SU-DHL-6 (cell line): ENCODE measurements around the gene CLEC16A.

Experiments used
- EZH2phosphoT487 ChIP-seq: fragments of 200-600 bp; sonication (generic), shearing (Covaris generic); conservative IDR thresholded peaks from 2 replicates; pipeline ENCODE4 v1.6.1; 2018; ENCODE audit warnings: mild to moderate bottlenecking, antibody characterized with exemption, low read length, moderate library complexity, mixed read lengths
- TF ChIP-seq, protein P1 (sequence below): fragments of 200-600 bp; sonication (generic); IDR thresholded peaks from one replicate; pipeline ENCODE4 v1.5.1; 2017; ENCODE audit warnings: antibody characterized with exemption, mild to moderate bottlenecking, low read length, moderate library complexity; ENCODE audit not compliant: insufficient read depth, poor library complexity, severe bottlenecking

DNA sequence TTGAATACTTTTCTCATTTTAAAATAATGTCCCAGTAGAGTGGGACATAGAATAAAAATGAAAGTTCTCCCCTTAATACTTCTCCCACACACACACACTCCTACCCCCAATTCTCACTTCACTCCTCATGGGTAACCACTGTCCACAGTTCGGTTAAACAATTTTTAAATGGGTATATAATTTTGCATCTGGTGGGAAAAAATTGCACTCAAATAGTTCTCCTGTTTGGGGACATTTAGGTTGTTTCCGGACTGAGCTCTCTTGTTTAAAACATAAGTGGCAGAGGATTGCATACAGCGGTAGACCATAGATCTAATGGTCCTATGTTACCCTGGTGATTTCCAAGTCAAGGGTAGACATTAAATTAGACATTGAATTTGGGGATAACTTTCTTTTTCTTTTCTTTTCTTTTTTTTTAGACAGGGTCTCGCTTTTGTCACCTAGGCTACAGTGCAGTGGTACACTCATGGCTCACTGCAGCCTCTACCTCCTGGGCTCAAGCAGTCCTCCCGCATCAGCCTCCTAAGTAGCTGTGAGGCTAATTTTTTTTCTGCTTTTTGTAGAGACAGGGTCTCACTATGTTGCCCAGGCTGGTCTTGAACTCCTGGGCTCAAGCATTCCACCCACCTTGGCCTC lies 173.3 kb downstream of the CLEC16A start:
- TF ChIP-seq, protein P1, sequence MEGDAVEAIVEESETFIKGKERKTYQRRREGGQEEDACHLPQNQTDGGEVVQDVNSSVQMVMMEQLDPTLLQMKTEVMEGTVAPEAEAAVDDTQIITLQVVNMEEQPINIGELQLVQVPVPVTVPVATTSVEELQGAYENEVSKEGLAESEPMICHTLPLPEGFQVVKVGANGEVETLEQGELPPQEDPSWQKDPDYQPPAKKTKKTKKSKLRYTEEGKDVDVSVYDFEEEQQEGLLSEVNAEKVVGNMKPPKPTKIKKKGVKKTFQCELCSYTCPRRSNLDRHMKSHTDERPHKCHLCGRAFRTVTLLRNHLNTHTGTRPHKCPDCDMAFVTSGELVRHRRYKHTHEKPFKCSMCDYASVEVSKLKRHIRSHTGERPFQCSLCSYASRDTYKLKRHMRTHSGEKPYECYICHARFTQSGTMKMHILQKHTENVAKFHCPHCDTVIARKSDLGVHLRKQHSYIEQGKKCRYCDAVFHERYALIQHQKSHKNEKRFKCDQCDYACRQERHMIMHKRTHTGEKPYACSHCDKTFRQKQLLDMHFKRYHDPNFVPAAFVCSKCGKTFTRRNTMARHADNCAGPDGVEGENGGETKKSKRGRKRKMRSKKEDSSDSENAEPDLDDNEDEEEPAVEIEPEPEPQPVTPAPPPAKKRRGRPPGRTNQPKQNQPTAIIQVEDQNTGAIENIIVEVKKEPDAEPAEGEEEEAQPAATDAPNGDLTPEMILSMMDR, result no peak
- TF ChIP-seq EZH2phosphoT487, result no peak
